Stimulated activated memory B cell treated with anti-CD40 and anti-IgM and Interleukin-4, amounts not matched to agents 10 μg/mL and 1 μg/mL and 100 μg/mL, for 72 hours (primary cell): ENCODE data around the gene PDE6B.

Experiments
- ATAC-seq: fragments of 150-1000 bp; cut with Tn5 transposase; 2 replicates; pipeline ENCODE4 v1.10.0; 2021
- H3K27ac Mint-ChIP-seq: one replicate; pipeline ENCODE4 v1.8.0; 2022; ENCODE audit warnings: mild to moderate bottlenecking, mixed read lengths
- H3K27me3 Mint-ChIP-seq: one replicate; pipeline ENCODE4 v1.8.0; 2022; ENCODE audit warnings: mixed read lengths
- H3K36me3 Mint-ChIP-seq: one replicate; pipeline ENCODE4 v1.8.0; 2022; ENCODE audit warnings: mixed read lengths
- H3K4me1 Mint-ChIP-seq: one replicate; pipeline ENCODE4 v1.8.0; 2022; ENCODE audit warnings: mixed read lengths
- H3K4me3 Mint-ChIP-seq: one replicate; pipeline ENCODE4 v1.8.0; 2022; ENCODE audit warnings: mild to moderate bottlenecking, moderate library complexity, mixed read lengths
- H3K9me3 Mint-ChIP-seq: one replicate; pipeline ENCODE4 v1.8.0; 2022; ENCODE audit warnings: mixed read lengths

PDE6B gene

DNA sequence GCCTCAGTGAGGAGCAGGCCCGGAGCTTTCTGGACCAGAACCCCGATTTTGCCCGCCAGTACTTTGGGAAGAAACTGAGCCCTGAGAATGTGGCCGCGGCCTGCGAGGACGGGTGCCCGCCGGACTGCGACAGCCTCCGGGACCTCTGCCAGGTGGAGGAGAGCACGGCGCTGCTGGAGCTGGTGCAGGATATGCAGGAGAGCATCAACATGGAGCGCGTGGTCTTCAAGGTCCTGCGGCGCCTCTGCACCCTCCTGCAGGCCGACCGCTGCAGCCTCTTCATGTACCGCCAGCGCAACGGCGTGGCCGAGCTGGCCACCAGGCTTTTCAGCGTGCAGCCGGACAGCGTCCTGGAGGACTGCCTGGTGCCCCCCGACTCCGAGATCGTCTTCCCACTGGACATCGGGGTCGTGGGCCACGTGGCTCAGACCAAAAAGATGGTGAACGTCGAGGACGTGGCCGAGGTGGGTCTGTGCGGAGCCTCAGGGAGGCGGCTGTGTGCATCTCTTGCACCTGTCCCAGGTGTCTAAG lies 323 bp downstream of the PDE6B start:
- Mint-ChIP-seq H3K9me3 (no peaks in the 10 kb centered on the region), H3K4me3 (no peak overlapping the region), H3K36me3 (no peaks in the 10 kb centered on the region), H3K4me1 (no peaks in the 10 kb centered on the region), H3K27me3 (peaks cover 60% of the 10 kb centered on the region), H3K27ac (no peak overlapping the region)
- no peak for ATAC-seq

DNA sequence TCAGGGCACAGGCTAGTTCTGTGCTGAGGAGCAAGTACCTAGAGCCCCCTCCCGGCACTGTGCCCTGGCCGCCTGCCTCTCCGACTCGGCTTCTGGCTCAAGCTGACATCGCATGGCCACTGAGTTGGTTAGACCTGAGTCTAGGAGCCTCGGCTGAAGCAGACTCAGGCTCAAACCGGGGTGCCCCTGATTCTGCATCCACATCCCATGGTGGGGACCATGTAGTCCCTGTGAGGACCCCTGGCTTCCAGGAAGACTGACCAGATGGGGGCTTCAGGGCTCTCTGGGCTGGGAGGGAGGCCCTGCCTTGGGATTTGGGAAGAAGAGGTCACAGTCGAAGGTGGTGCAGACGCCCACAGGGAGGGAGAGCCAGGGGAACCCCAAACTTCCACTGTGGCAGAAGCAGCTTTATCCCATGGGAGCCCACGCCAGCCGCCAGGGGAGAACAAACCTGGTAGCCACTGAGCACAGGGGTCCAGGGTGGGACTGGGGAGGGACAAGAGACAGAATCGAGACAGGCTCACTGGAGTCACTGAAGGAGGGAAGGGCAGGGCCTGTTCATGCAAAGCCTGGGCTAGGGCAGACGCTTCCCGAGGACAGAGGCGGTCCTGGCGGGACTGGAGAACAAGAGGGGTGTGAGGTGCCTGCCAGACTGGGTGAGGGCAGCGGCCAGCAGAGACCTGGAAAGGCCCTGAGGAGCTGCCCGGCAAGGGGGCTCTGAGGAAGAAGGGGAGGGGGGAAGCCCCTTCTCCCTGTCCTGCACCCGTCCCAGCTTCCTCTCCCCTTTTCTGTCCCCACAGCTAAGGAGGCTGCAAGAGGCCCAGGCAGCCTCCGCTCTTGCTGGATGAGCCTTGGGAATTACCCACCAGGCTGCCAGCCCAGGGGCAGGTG lies 1.1 kb downstream of the PDE6B start:
- no peak overlapping the region for H3K27ac Mint-ChIP-seq
- no peaks in the 10 kb centered on the region for H3K4me1 Mint-ChIP-seq
- H3K27me3 Mint-ChIP-seq = peaks cover 53% of the 10 kb centered on the region
- H3K4me3 Mint-ChIP-seq = no peak overlapping the region
- no peaks in the 10 kb centered on the region for H3K36me3 Mint-ChIP-seq
- no peak for ATAC-seq
- peaks cover 5% of the 10 kb centered on the region for H3K9me3 Mint-ChIP-seq

DNA sequence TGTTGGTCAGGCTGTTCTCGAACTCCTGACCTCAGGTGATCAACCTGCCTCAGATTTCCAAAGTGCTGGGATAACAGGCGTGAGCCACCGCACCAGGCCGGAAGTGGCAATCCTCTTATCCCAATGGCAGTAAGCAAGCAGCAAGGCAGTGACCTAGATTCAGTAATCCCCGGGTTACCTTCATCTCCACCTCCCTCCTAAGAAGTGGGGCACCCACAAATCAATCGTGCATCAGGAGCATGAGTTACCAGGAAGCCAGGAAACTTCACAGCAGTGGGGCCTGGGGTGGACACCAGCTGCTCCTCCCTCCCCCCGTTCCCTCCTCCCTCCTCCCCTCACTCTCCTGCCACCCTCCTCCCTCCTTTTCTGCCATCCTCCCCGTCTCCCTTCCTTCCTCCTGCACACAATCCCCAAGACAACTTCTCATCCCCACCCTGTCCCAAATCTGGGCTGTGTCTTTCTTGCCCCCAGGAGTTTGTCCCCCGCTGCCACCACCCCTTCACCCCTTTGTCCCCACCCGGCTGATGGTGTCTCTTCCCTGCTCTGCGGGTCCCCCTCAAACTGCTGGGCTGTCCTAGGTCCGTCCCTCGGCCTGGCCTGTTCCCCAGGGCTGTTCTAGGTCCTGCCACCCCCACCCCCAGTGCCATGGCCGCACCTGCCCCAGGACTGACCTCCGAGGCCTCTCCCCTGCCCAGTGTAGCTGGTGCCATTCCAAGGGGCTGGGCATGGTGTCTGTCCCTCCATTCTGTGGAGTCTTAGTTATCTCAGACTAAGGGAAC lies 2.2 kb downstream of the PDE6B start:
- no peak for ATAC-seq
- Mint-ChIP-seq H3K36me3 (no peaks in the 10 kb centered on the region), H3K4me1 (no peaks in the 10 kb centered on the region), H3K27me3 (peaks cover 47% of the 10 kb centered on the region), H3K27ac (no peak overlapping the region), H3K9me3 (peaks cover 10% of the 10 kb centered on the region), H3K4me3 (no peak overlapping the region)

DNA sequence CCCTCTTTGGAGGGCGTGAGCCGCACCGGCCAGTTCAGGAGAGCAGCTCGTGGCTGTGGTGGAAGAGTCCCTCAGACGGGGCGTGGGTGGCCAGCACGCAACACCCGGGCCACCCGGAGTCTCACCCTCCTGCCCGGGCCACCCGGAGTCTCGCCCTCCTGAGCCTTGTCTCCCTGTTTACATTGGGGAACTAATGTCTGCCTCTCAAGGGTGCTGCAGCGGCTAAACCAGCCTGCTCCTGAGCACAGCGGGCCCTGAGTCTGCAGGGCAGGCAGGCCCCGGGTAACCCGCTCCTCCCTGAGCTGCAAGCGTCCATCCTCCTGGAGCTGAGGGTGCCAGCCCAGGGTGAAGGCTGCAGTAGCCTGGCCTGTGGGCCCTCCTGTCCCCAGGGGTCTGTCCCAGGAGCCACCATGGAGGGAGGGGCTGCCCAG lies 3.0 kb downstream of the PDE6B start:
- no peak overlapping the region for H3K4me3 Mint-ChIP-seq
- H3K9me3 Mint-ChIP-seq = peaks cover 14% of the 10 kb centered on the region
- no peaks in the 10 kb centered on the region for H3K36me3 Mint-ChIP-seq
- no peaks in the 10 kb centered on the region for H3K4me1 Mint-ChIP-seq
- ATAC-seq = no peak
- peaks cover 47% of the 10 kb centered on the region for H3K27me3 Mint-ChIP-seq
- H3K27ac Mint-ChIP-seq = no peak overlapping the region

DNA sequence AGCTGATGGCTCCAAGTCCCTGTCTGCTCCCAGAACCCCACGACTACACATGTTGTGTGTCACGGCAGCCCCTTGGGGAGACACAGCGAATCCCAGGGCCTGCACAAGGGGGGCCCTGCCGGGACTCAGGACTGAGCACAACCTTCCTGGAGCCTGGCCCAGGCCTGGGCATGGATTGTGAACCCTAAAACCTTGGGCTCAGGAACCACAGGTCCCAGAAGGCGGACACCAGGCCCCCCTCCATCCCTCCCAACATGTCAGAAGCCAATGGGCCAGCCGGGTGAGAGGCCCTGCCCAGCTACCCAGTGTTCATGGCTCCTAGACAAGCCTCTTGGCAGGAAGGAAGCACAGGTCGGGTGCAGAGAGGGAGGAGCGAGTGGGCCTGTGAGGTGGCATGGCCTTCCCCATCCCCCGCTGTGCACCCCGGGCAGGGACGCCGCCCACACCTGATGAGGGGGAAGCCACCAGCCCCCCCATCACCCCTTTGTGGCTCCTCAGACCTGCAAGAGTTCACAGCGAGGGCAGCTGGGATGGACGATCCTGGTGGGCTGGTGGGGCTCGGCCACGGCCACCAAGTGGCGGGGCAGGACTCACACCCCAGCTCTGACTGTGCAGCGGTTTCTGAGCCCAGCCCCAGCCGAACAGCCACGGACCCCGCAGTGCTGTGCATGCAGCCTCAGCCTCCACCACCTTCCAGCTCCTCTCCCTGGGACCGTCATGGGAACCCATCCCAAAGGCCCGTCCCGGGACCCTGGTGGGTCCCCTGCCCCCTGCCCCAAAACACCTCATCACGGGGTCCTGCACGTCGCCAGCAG lies 3.7 kb downstream of the PDE6B start:
- H3K36me3 Mint-ChIP-seq = no peaks in the 10 kb centered on the region
- H3K27me3 Mint-ChIP-seq = peaks cover 46% of the 10 kb centered on the region

DNA sequence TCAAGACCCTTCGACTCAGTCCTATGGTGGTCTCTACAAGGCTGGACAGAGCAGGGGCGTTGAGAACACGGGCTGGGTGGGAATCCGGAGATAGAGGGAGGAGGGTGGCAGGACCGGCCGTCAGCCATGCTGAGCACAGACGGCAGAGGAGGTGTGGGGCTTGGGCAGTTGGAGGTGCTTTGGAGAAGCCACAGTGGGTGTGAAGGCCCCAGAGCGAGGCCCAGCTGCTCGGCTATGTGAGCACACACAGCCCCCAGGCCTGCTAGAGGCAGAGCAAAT lies 4.2 kb downstream of the PDE6B start:
- Mint-ChIP-seq H3K4me3 (no peak overlapping the region), H3K9me3 (peaks cover 14% of the 10 kb centered on the region), H3K36me3 (no peaks in the 10 kb centered on the region), H3K4me1 (no peaks in the 10 kb centered on the region), H3K27ac (no peak overlapping the region), H3K27me3 (peaks cover 40% of the 10 kb centered on the region)
- no peak for ATAC-seq

More for the DNA sequence above, 3.7 kb downstream of the PDE6B start:
- peaks cover 14% of the 10 kb centered on the region for H3K9me3 Mint-ChIP-seq
- H3K27ac Mint-ChIP-seq = no peak overlapping the region
- H3K4me1 Mint-ChIP-seq = no peaks in the 10 kb centered on the region
- ATAC-seq = no peak
- no peak overlapping the region for H3K4me3 Mint-ChIP-seq

DNA sequence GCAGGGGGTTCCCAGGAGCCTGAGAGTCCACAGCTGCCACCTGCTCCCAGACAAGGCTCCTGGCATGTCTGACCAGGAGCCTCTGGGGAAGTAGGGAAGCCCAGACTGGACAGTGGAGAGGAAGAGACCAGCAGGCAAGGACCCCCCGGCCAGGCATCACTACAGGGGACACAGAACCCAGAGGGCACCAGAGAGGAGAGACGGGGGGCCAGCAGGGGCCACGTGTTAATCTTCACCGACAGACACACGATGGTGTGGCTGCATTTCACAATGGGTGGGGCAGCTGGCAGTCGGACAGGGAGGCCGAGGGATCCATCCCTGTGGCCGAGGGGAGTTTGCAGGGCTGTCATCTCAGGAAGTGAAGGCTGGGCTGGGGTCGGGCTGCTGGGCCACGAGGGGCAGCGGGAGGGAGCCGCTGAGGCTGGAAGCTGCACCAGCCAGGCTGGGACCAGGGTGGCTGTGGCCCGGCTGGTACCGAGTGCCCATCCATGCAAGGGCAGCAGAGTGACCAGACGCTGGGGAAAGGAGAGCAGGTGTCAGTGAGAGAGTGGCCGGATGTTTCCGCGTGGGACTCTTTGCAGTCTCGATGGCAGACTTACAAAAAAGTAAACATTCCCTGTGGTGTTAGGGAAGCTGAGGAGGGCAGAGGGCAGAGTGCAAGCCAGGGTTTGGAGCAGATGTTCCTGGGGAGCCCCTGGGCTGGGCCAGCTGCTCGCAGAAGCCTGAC lies 4.7 kb downstream of the PDE6B start:
- ATAC-seq = no peak
- Mint-ChIP-seq H3K4me3 (no peak overlapping the region), H3K27ac (no peak overlapping the region), H3K36me3 (no peaks in the 10 kb centered on the region), H3K4me1 (no peaks in the 10 kb centered on the region), H3K27me3 (peaks cover 39% of the 10 kb centered on the region), H3K9me3 (peaks cover 14% of the 10 kb centered on the region)

DNA sequence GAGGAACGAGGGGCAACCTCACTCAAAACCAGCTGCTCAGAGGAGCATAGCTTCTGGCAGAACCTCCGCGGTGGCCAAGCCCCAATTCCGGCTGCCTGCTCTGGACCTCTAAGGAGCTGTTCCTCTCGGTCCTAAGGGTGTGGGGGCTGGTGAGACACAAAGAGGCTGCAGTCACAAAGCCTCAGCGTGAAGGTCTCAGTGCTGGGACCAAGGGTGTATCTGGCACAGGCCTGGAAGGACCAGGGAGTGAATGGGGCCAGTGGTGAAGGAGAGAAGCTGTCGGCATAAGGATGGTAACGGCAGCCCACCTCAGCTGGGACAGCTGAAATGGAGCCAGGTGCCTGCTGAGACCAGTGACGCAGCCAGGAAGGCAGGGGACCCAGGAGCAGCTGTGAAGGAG lies 5.3 kb downstream of the PDE6B start:
- no peak overlapping the region for H3K27ac Mint-ChIP-seq
- no peak overlapping the region for H3K4me3 Mint-ChIP-seq
- no peaks in the 10 kb centered on the region for H3K36me3 Mint-ChIP-seq
- H3K27me3 Mint-ChIP-seq = peaks cover 40% of the 10 kb centered on the region
- no peaks in the 10 kb centered on the region for H3K4me1 Mint-ChIP-seq
- ATAC-seq = no peak
- peaks cover 16% of the 10 kb centered on the region for H3K9me3 Mint-ChIP-seq

DNA sequence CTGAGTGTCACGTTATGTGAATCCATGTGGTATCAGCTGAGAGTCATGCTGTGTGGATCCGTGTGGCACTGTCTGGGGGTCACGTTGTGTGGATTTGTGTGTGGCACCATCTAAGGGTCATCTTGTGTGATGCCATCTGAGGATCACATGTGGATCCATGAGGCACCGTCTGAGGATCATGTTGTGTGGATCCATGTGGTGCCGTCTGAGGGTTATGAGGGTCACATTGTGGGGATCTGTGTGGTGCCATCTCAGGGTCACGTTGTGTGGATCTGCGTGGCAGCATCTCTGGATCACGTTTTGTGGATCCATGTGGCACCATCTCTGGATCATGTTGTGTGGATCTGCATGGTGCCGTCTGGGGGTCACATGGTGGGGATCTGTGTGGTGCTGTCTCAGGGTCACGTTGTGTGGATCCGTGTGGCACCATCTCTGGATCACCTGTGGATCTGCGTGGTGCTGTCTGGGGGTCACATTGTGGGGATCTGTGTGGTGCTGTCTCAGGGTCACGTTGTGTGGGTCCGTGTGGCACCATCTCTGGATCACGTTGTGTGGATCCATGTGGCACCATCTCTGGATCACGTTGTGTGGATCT lies 6.9 kb downstream of the PDE6B start:
- Mint-ChIP-seq H3K27me3 (peaks cover 40% of the 10 kb centered on the region), H3K27ac (no peak overlapping the region), H3K4me1 (no peaks in the 10 kb centered on the region), H3K36me3 (no peaks in the 10 kb centered on the region), H3K4me3 (no peak overlapping the region), H3K9me3 (peaks cover 16% of the 10 kb centered on the region)
- ATAC-seq = no peak

DNA sequence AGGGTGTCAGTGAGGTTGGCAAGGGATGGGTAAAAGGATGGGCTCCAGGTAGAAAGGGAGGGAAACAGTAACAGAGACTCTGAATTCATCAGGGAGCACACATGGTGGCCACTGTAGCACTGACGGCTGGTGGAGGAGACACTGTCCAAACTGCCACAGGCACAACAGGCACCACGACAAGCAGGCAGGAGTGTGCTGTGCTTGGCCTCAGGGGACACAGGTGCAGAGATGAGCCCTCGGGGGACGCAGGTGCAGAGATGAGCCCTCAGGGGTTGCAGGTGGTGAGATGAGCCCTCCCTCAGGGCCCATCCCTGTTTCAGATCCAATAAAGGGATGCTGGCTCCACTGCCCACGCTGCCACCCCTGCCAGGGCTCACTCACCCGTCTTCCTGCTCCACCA lies 7.6 kb downstream of the PDE6B start:
- Mint-ChIP-seq H3K9me3 (peaks cover 16% of the 10 kb centered on the region), H3K36me3 (no peaks in the 10 kb centered on the region), H3K27ac (no peak overlapping the region), H3K27me3 (peaks cover 40% of the 10 kb centered on the region), H3K4me3 (no peak overlapping the region), H3K4me1 (no peaks in the 10 kb centered on the region)
- ATAC-seq = no peak

DNA sequence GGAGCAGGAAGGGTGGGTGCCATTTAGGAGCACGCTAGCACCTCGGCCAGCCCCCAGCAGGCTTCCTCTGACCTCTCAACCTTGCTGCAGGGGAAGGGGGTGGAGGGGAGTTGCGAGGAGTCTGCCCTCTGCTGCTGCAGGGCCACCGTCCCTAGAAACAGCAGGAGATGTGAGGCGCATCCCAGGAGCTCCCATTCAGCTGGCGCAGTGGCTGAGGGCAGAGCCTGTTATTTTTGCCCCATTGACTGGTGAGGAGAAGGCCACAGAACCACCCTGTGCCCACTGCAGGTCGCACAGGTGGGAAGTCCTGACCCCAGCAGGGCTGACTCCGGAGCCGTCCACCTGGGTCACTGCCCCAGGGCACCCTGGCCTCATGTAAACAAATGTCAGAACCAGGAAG lies 8.0 kb downstream of the PDE6B start:
- Mint-ChIP-seq H3K27ac (no peak overlapping the region), H3K9me3 (peaks cover 16% of the 10 kb centered on the region), H3K4me1 (no peaks in the 10 kb centered on the region), H3K36me3 (no peaks in the 10 kb centered on the region), H3K4me3 (no peak overlapping the region), H3K27me3 (peaks cover 41% of the 10 kb centered on the region)
- peak; percentile 13 for ATAC-seq

DNA sequence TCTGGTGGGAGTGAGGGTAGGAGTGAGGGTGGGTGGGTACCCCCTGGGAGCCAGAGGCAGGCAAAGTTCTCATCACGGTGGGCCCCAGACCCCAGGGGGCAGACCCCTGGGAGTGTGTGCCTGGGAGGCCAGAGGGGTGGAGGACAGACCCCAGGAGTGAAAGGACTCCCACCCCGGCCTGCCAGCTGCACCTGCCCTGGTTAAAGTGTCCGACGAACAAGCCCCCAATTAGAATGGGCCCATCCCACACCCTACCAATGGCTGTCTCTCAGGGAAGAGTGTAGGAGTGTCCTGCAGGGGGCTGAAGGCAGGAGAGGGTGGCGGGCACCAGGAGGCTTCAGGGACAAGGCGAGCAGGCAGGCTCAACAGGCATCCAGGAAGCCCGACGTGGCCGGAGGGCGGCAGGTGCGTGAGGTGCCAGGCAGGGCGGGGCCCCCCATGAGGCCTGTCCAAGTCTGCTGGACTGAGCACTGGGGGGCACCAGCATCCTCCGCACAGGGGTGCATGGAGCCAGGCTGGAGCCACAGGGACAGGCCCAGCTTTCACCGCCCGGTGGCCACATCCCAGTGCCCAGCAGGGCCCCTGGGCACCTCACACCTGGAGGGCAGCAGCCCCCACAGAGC lies 8.7 kb downstream of the PDE6B start:
- ATAC-seq = peak; percentile 25
- no peaks in the 10 kb centered on the region for H3K4me1 Mint-ChIP-seq
- peaks cover 16% of the 10 kb centered on the region for H3K9me3 Mint-ChIP-seq
- no peak overlapping the region for H3K27ac Mint-ChIP-seq
- H3K36me3 Mint-ChIP-seq = no peaks in the 10 kb centered on the region
- H3K27me3 Mint-ChIP-seq = peaks cover 48% of the 10 kb centered on the region
- no peak overlapping the region for H3K4me3 Mint-ChIP-seq

DNA sequence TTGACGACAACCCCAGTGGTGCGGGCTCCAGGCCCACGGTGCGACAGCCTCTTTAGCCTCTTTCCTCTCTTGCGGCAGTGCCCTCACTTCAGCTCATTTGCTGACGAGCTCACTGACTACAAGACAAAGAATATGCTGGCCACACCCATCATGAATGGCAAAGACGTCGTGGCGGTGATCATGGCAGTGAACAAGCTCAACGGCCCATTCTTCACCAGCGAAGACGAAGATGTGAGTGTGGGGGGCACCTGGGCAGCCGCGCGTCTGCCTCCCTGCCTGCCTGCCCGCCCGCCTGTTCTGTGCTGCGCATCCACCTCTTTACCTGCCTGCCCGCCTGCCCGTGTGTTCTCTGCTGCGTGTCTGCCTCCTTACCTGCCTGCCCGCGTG lies 9.2 kb downstream of the PDE6B start:
- Mint-ChIP-seq H3K9me3 (peaks cover 16% of the 10 kb centered on the region), H3K36me3 (no peaks in the 10 kb centered on the region), H3K27me3 (peaks cover 50% of the 10 kb centered on the region), H3K4me3 (no peak overlapping the region), H3K4me1 (no peaks in the 10 kb centered on the region), H3K27ac (no peak overlapping the region)
- ATAC-seq = no peak
